Measurements from ENCODE around the gene EXOC4.

The EXOC4 gene

GRCh38 chr7:134016223-134016941, 763.5 kb downstream of the EXOC4 start:
- DNase-seq (ENCODE audit: low read depth in 1 of 2, low spot score in 1 of 2): no peak

GRCh38 chr7:134016942-134017303, 764.0 kb downstream of the EXOC4 start:
- DNase-seq (ENCODE audit: low read depth in 1 of 2, low spot score in 1 of 2): no peak

- no peak for DNase-seq (ENCODE audit: low read depth in 1 of 2, low spot score in 1 of 2)
Observed at GRCh38 chr7:134018306-134018705, 765.4 kb downstream of the EXOC4 start.

- DNase-seq (ENCODE audit: low read depth in 1 of 2, low spot score in 1 of 2): no peak
Observed at GRCh38 chr7:134019251-134019650, 766.4 kb downstream of the EXOC4 start.

GRCh38 chr7:134021836-134022235, 769.0 kb downstream of the EXOC4 start:
- no peak for DNase-seq (ENCODE audit: low read depth in 1 of 2, low spot score in 1 of 2)

- no peak for DNase-seq (ENCODE audit: low read depth in 1 of 2, low spot score in 1 of 2)
Observed at GRCh38 chr7:134022286-134022911, 769.5 kb downstream of the EXOC4 start.

- no peak for DNase-seq (ENCODE audit: low read depth in 1 of 2, low spot score in 1 of 2)
Observed at GRCh38 chr7:134024739-134025138, 771.9 kb downstream of the EXOC4 start.

- no peak for DNase-seq (ENCODE audit: low read depth in 1 of 2, low spot score in 1 of 2)
Observed at GRCh38 chr7:134028853-134029252, 776.0 kb downstream of the EXOC4 start.

GRCh38 chr7:134029743-134030142, 776.9 kb downstream of the EXOC4 start:
- DNase-seq (ENCODE audit: low read depth in 1 of 2, low spot score in 1 of 2): no peak

- DNase-seq (ENCODE audit: low read depth in 1 of 2, low spot score in 1 of 2): no peak
Observed at GRCh38 chr7:134030460-134030865, 777.6 kb downstream of the EXOC4 start.

GRCh38 chr7:134031835-134032617, 779.1 kb downstream of the EXOC4 start:
- no peak for DNase-seq (ENCODE audit: low read depth in 1 of 2, low spot score in 1 of 2)

GRCh38 chr7:134034652-134035051, 781.8 kb downstream of the EXOC4 start:
- no peak for DNase-seq (ENCODE audit: low read depth in 1 of 2, low spot score in 1 of 2)

GRCh38 chr7:134037991-134038390, 785.1 kb downstream of the EXOC4 start:
- DNase-seq (ENCODE audit: low read depth in 1 of 2, low spot score in 1 of 2): no peak

- DNase-seq (ENCODE audit: low read depth in 1 of 2, low spot score in 1 of 2): no peak
Observed at GRCh38 chr7:134040988-134041387, 788.1 kb downstream of the EXOC4 start.

GRCh38 chr7:134041477-134041876, 788.6 kb downstream of the EXOC4 start:
- DNase-seq (ENCODE audit: low read depth in 1 of 2, low spot score in 1 of 2): no peak

- DNase-seq (ENCODE audit: low read depth in 1 of 2, low spot score in 1 of 2): no peak
Observed at GRCh38 chr7:134042307-134042706, 789.4 kb downstream of the EXOC4 start.

- DNase-seq (ENCODE audit: low read depth in 1 of 2, low spot score in 1 of 2): no peak
Observed at GRCh38 chr7:134044682-134045081, 791.8 kb downstream of the EXOC4 start.

- no peak for DNase-seq (ENCODE audit: low read depth in 1 of 2, low spot score in 1 of 2)
Observed at GRCh38 chr7:134045716-134046115, 792.8 kb downstream of the EXOC4 start.

GRCh38 chr7:134046594-134047128, 793.8 kb downstream of the EXOC4 start:
- DNase-seq (ENCODE audit: low read depth in 1 of 2, low spot score in 1 of 2): no peak

- DNase-seq (ENCODE audit: low read depth in 1 of 2, low spot score in 1 of 2): no peak
Observed at GRCh38 chr7:134047675-134048074, 794.8 kb downstream of the EXOC4 start.

GRCh38 chr7:134048166-134048565, 795.3 kb downstream of the EXOC4 start:
- no peak for DNase-seq (ENCODE audit: low read depth in 1 of 2, low spot score in 1 of 2)

- no peak for DNase-seq (ENCODE audit: low read depth in 1 of 2, low spot score in 1 of 2)
Observed at GRCh38 chr7:134051020-134051419, 798.1 kb downstream of the EXOC4 start.

Measured in activated CD4-positive, alpha-beta T cell treated with anti-CD3 and anti-CD28 coated beads, Interleukin-2, amount 50 U/mL, for 24 hours (primary cell).